ENCODE results near the gene SRRM5. TPM values are rescaled to one million over a fixed set of nuclear protein-coding genes. Genes with fewer than 3 reads are reported as not detected.

SRRM5 gene
- total RNA-seq, 4 donors from 2014 or later, result 1.4 TPM; not detected in 3

GRCh38 chr19:43595999-43596841 lies 15.7 kb upstream of the SRRM5 start, which contains the start of the genes IRGQ and ZNF576:
TSS of gene IRGQ (minus strand) at chr19:43596134. CDS start at chr19:43595338, 796 bp downstream.
TSS of gene ZNF576 (plus strand) at chr19:43596595. CDS start at chr19:43597109, 514 bp downstream.
- WGBS, result 0% methylated on average over 49 of the region's 60 CpGs
- Histone ChIP-seq H3K27ac (peak within 1 kb of the TSS; percentile 96), H3K27me3 (no peaks in the 10 kb centered on the region), H3K9me3 (no peaks in the 10 kb centered on the region), H3K4me1 (peaks cover 40% of the 10 kb centered on the region), H3K36me3 (peaks cover 36% of the 10 kb centered on the region), H3K4me3 (peak within 1 kb of the TSS; percentile 60)
- peak; percentile 100 for DNase-seq (ENCODE audit: low spot score in 2 of 2)
- TF ChIP-seq POLR2AphosphoS5 (IDR thresholded peaks at IDR 0.05), result peak; percentile 27 to 86 (median 77)
- TF ChIP-seq CTCF (IDR thresholded peaks at IDR 0.05), result no peak
- TF ChIP-seq EP300 (IDR thresholded peaks at IDR 0.05), result no peak
- TF ChIP-seq POLR2A (IDR thresholded peaks at IDR 0.05), result peak in 1 of 2 donors; percentile 12

GRCh38 chr19:43596842-43597461 lies 14.9 kb upstream of the SRRM5 start:
- H3K36me3 ChIP-seq, result peaks cover 29% of the 10 kb centered on the region
- TF ChIP-seq EP300 (IDR thresholded peaks at IDR 0.05) (no peak), POLR2AphosphoS5 (IDR thresholded peaks at IDR 0.05) (no peak), POLR2A (IDR thresholded peaks at IDR 0.05) (no peak), CTCF (IDR thresholded peaks at IDR 0.05) (no peak)

GRCh38 chr19:43597876-43598275 lies 14.0 kb upstream of the SRRM5 start:
- WGBS, result 48% methylated on average over 5 of the region's 5 CpGs
- peak overlapping the region; percentile 60 for H3K4me3 ChIP-seq

More at GRCh38 chr19:43596842-43597461, 14.9 kb upstream of the SRRM5 start:
- no peak for DNase-seq (ENCODE audit: low spot score in 2 of 2)
- H3K9me3 ChIP-seq, result no peaks in the 10 kb centered on the region
- WGBS, result 30% methylated on average over 7 of the region's 7 CpGs
- H3K4me3 ChIP-seq, result peak overlapping the region; percentile 60
- H3K27me3 ChIP-seq, result no peaks in the 10 kb centered on the region
- peak overlapping the region; percentile 96 for H3K27ac ChIP-seq
- H3K4me1 ChIP-seq, result peaks cover 40% of the 10 kb centered on the region

GRCh38 chr19:43598445-43599240 lies 13.2 kb upstream of the SRRM5 start:
- Histone ChIP-seq H3K9me3 (no peaks in the 10 kb centered on the region), H3K4me1 (peaks cover 34% of the 10 kb centered on the region), H3K27ac (no peak overlapping the region), H3K36me3 (peaks cover 13% of the 10 kb centered on the region), H3K4me3 (no peak overlapping the region), H3K27me3 (no peaks in the 10 kb centered on the region)
- TF ChIP-seq EP300 (IDR thresholded peaks at IDR 0.05) (no peak), POLR2A (IDR thresholded peaks at IDR 0.05) (no peak), CTCF (IDR thresholded peaks at IDR 0.05) (no peak)
- WGBS, result 91% methylated on average over 17 of the region's 19 CpGs
- no peak for DNase-seq (ENCODE audit: low spot score in 2 of 2)

More at GRCh38 chr19:43597876-43598275, 14.0 kb upstream of the SRRM5 start:
- peaks cover 40% of the 10 kb centered on the region for H3K4me1 ChIP-seq
- TF ChIP-seq POLR2A (IDR thresholded peaks at IDR 0.05) (no peak), CTCF (IDR thresholded peaks at IDR 0.05) (no peak), EP300 (IDR thresholded peaks at IDR 0.05) (no peak), POLR2AphosphoS5 (IDR thresholded peaks at IDR 0.05) (no peak)
- no peaks in the 10 kb centered on the region for H3K9me3 ChIP-seq
- DNase-seq (ENCODE audit: low spot score in 2 of 2), result no peak
- H3K27me3 ChIP-seq, result no peaks in the 10 kb centered on the region
- no peak overlapping the region for H3K27ac ChIP-seq
- H3K36me3 ChIP-seq, result peaks cover 19% of the 10 kb centered on the region
